ENCODE measurements around the gene TRIM38.

DNA sequence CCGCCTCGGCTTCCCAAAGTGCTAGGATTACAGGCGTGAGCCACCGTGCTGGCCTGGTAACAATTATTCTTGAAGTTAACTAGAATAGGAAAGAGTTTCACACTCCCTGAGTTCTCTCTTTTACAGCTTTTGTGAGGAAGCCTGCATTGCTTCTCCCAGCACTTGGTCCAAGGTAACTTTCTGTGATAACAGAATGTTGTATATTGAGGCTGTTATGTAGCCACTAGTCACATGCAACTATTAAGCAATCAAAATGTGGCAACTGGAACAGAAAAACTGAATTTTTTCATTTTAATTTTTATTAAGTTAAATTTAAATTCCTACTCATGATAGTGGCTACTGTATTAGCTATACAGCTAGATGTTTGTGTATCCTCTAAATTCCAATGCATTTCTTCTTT is 2.5 kb downstream of the TRIM38 start:
- TF ChIP-seq POLR2A (IDR thresholded peaks at IDR 0.05), result no peak
- TF ChIP-seq, protein P1, sequence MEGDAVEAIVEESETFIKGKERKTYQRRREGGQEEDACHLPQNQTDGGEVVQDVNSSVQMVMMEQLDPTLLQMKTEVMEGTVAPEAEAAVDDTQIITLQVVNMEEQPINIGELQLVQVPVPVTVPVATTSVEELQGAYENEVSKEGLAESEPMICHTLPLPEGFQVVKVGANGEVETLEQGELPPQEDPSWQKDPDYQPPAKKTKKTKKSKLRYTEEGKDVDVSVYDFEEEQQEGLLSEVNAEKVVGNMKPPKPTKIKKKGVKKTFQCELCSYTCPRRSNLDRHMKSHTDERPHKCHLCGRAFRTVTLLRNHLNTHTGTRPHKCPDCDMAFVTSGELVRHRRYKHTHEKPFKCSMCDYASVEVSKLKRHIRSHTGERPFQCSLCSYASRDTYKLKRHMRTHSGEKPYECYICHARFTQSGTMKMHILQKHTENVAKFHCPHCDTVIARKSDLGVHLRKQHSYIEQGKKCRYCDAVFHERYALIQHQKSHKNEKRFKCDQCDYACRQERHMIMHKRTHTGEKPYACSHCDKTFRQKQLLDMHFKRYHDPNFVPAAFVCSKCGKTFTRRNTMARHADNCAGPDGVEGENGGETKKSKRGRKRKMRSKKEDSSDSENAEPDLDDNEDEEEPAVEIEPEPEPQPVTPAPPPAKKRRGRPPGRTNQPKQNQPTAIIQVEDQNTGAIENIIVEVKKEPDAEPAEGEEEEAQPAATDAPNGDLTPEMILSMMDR (IDR thresholded peaks at IDR 0.05), result no peak

Measured in esophagus squamous epithelium (tissue), 4 donors.